UCSD-AML1 (cell line): ENCODE results near the gene WSB1.
A peak's percentile ranks its signal among the peaks of the same experiment; 100 is the strongest.
"Not testable (repeated sequence)": the region's sequence is repeated elsewhere in the genome, so short reads cannot be mapped to it uniquely, and the experiment has no call there.

ENCODE experiments used
- DNase-seq: peaks from one replicate; lab custom pipeline; 2025; ENCODE audit not compliant: unreplicated experiment; lab: John Stamatoyannopoulos, UW

Gene WSB1, protein sequence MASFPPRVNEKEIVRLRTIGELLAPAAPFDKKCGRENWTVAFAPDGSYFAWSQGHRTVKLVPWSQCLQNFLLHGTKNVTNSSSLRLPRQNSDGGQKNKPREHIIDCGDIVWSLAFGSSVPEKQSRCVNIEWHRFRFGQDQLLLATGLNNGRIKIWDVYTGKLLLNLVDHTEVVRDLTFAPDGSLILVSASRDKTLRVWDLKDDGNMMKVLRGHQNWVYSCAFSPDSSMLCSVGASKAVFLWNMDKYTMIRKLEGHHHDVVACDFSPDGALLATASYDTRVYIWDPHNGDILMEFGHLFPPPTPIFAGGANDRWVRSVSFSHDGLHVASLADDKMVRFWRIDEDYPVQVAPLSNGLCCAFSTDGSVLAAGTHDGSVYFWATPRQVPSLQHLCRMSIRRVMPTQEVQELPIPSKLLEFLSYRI

DNA sequence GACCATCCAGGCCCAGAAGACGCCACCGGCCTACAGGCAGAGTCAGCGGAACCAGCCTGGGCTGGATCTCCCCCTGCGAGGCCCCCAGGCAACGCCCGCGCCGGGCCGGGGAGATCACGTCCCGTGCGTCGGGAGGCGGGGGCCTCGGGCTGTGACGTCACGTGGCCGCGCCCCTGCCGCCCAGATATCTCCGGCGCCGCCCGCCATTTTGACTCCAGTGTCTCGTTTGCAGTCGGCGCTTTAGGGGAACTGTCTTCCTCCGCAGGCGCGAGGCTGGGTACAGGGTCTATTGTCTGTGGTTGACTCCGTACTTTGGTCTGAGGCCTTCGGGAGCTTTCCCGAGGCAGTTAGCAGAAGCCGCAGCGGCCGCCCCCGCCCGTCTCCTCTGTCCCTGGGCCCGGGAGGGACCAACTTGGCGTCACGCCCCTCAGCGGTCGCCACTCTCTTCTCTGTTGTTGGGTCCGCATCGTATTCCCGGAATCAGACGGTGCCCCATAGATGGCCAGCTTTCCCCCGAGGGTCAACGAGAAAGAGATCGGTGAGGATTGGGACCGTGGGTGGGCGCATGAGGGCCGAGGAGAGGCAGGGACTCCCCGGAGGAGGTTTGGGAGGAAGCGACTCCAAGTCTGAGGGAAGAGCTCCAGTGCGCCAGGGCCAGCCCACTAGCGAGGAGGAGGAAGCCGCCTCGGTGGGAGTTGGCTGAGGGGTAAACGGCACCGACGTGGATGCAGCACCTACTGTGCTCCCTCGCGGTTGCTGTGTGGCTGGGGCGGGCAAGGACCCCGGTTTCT, at the start of gene WSB1:
TSS of gene WSB1 (plus strand) at position 217 of the 791 bp plus-strand sequence. CDS start at position 499, 282 bp downstream.
- DNase-seq: peak; percentile 95

DNA sequence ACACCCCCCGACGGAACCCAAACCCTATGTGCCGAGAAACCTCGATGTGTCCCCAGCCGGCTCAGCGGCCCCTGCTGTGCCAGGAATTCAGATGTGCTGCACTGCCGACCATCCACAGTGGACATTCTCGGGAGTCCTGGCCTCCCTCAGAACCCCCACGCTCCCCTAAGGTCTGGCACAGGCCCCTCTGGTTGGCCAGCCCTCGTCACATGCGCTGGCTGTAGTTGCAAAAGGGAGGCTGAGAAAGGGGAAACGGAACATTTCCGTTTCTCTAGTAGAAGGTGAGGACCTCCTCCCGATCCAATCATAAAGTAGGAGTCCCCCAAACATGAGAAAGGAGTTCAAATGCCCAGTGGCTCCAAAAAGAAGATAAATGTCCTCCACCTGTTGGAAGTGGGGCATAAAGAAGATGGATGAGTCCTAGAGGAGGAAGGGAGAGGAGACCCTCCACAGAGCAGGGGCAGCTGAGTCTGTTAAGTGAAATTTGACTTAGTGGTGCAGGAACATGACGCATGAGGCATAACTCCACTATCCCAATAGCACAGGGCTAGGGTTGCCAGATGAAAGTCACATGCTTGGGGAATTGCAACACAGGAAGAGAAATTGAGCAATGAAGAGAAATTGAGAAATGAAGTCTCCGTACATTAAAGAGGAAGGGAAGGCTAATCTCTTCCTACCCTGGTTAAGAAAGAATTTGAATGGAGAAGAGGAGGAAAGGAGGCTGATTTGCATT, 49.3 kb upstream of the WSB1 start:
- peak; percentile 71 for DNase-seq

DNA sequence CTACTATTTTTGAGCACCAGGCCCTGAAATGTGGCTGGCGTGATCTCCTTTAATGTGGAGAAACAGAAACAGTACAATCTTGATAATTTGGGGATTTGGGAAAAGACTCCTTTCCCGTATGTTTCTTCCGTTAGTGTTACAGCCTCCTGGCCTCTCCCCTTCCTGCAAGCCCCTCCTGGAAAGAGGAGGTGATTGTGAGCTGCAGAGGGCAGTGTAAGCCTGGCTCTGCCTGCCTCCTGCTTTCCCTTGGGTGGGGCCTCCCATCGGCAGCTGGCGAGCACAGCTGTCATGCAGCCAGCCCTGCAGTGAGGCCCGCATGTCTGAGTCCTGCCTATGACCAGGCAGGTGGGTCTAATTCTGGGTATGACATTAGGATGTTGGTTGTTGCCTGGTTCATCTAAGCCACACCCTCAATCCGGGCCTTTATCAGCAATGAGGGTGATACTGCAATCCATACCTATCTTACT, 48.7 kb upstream of the WSB1 start:
- peak; percentile 80 for DNase-seq

DNA sequence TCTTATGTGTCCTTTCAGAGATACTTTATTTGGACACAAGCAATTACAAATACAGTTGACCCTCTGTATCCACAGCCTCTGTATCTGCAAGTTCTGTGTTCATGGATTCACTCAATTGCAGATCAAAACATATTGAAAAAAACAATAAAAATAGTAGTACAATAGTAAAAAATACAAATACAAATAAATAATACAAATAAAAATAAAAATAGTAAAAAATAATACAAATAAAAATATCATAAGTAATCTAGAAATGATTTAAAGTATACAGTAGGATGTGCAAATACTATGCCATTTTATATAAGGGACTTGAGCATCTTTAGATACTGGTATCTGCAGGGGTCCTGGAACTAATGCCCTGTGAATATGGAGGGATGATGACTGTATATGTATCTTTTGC, 47.4 kb upstream of the WSB1 start:
- DNase-seq: no peak

DNA sequence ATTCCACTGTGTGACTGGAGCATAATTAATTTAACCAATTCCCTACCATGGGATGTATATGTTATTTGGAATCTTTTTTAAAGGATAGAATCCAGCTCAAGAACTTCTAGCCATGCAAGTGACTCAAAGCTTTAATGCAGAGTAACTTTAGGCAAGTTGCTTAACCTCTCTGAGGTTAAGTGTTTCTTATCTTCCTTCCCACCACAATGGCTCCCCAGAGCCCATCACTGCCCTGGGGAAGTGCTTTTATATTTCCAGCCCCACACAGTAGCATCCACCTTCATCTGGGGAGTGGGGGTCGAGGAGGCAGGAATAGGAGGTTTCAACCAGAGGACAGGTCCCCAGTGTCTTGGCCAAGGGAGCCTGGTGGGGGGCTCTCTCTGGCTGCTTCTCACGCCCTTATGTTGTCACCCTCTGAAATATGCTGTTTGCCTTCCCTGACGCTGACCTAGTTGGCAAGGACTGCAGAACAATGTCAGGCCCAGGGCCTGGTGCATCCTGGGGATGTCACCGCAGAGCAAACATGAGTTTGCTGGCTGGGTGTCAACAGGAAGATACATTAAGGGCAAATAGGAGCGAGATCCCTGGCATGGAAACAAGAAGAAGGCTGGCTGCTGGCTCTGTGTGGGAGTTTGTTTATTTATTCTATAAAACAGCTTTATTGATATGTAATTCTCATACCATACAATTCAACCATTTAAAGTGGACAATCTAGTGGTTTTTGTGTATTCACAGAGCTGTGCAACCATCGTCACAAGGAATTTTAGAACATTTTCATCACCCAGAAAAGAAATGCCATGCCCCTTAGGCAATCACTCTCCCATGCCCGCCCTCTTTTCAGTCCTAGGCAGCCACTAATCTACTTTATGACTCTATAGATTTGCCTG, 46.6 kb upstream of the WSB1 start:
- no peak for DNase-seq

DNA sequence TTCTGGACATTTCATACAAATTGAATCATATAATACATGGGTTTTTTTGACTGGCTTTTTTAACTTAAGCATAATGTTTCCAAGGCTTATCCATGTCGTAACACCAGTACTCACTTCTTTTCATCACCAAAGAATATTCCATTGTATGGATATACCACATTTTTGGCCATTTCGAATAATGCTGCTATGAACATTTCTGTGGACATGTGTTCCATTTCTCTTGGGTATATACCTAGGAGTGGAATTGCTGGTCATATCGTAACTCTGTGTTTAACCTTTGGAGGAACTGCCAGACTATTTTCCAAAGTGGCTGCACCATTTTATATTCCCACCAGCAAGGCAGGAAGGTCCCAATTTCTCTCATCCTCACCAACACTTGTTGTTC, 46.0 kb upstream of the WSB1 start:
- DNase-seq: no peak

DNA sequence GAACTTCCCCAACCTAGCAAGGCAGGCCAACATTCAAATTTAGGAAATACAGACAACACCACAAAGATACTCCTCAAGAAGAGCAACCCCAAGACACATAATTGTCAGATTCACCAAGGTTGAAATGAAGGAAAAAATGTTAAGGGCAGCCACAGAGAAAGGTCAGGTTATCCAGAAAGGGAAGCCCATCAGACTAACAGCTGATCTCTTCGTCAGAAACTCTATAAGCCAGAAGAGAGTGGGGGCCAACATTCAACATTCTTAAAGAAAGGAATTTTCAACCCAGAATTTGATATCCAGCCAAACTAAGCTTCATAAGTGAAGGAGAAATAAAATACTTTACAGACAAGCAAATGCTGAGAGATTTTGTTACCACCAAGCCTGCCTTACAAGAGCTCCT, 43.1 kb upstream of the WSB1 start:
- DNase-seq: not testable (repeated sequence)

DNA sequence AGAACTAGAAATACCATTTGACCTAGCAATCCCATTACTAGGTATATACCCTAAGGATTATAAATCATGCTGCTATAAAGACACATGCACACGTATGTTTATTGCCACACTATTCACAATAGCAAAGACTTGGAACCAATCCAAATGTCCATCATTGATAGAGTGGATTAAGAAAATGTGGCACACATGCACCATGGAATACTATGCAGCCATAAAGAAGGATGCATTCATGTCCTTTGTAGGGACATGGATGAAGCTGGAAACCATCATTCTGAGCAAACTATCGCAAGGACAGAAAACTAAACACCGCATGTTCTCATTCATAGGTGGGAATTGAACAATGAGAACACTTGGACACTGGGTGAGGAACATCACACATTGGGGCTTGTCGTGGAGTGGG, 39.1 kb upstream of the WSB1 start:
- not testable (repeated sequence) for DNase-seq

DNA sequence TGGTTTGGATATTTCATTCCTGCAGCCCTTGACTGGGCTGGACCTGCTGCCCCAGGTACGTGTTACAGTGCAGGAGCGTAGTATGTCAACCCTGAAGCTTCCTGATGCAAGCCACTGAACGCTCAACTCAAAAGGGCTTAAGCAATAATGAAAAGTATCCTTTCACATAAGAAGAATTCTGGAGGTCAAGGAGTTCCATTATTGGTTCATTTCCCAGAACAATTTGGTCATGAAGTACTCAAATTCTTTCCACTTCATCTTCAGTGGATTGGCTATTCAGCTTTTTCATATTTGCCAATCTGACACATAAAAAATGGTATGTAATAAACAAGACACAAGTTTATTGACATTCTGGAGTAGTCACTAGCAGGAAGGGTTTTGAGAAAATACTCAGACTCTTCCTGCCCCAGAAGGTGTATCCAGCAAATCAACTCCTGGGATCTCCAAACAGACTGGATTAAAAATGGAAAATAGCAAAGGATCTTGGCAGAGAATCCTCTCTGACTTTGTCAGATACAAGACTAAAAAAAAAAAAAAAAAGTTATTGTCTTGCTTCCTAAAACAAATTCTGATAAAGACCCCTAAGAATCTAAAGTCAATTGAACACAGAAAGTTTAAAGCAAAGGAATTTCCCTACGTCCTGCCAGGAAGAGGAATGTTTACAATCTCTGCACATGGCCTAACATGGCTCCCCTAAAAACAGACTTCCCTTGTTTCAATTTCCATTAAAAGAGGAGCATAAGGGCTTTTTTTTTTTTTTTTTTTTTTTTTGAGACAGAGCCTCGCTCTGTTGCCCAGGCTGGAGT, 37.5 kb upstream of the WSB1 start:
- DNase-seq: no peak

DNA sequence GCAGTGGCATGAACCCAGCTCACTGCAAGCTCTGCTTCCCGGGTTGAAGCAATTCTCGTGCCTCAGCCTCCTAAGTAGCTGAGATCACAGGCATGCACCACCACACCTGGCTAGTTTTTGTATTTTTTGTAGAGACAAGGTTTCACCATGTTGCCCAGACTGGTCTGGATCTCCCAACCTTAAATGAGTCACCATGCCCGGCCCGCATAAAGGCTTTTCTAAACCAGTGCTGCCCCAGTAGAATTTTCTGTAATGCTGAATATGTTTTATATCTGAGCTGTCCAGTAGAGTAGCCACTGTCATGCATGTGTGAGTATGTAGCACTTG, 36.9 kb upstream of the WSB1 start:
- DNase-seq: no peak

DNA sequence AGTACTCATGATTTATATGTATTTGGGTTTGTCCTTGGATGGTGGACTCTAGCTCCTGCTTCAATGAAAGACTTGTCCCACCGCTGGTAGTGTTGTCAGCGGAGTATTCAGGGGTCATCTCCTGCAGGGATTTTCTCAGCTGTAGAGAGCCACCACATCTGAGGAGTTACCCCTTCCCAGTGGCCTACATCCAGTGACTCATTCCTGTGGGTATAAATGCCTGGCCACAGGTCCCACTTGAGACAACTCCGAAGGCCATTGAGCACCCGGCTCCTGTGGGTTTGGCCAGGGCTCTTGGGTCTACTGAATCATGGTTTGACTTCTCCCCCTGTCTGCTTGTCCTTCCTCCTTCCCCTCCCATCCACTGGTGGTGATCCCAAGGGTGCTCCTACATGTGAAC, 34.6 kb upstream of the WSB1 start:
- no peak for DNase-seq

DNA sequence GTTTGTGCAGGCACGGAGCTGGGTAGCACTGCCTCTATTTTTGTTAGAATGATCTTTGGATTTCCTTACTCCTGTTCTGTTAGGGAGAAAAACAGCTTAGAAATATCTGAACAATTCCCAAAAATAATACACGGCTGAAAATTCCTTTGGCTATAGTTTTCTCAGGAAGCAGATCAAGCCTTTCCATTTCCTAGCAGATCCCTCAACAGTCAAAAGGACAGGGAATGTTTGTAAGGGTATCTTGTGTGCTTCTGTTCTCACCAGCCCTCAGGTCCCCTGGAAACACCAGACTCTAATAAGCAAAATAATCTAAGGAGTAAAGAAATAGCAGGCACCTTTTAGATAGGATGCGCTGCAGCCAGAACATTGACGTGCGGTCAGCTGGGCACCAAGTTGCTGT, 30.5 kb upstream of the WSB1 start:
- no peak for DNase-seq

DNA sequence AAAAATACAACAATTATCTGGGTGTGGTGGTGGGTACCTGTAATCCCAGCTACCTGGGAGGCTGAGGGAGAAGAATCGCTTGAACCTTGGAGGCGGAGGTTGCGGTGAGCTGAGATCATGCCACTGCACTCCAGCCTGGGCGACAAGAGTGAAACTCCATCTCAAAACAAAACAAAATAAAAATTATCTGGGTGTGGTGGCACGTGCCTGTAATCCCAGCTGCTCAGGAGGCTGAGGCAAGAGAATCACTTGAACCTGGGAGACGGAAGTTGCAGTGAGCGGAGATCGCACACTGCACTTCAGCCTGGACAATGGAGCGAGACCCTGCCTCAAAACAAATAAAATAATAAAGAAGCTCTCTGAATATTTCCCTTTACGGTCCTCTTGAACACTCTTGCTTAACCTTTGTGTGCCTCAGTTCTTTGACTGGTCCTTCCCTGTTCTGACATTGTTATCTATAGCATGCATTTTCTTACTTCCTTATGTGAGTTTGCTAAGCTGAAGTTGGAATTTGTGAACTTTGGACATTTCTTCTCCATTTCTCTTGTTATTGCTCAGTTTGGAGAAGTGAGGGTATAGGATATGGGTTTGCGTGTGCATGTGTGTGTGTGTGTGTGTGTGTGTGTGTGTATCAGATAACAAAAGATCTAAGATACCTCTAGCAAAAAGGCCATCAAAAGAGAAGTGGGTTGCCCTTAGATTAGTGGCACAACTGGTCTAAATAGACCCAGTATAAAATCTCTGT, 29.7 kb upstream of the WSB1 start:
- DNase-seq: no peak

DNA sequence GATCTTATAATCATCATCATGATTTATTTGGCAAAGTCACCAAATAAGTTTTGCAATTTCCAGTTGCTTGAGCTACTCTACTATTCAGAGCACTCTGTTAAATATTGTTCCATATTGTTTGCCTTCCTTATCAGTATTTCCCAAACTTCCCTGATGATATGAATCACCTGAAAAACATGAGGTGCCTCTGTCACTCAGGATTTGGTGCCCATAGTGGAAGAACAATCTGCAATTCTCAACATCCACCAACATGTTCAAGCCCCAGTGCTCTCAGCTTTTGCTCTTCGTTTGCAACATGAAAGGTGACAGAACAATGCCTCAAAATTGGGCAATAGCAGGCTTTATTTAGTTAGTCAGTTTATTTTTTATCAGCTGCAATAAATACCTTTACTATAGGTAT, 28.6 kb upstream of the WSB1 start:
- DNase-seq: no peak

DNA sequence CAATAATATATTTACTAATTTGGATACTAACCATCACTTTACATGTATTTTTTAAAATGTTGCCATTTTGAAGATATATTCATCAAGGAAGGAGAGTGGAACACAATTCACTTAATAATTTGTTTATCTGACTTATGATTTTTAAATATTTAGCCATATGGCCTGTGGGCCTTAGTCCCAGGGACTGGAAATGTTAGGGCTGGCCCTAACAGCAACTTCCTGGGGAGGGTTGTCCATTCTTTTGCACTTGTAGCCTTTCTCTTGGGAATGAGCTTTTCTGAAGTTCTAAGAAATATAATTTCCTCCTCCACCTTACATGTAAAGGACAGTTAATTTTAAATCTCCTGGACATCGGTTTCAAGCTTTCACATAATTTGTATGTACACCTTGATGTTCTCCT, 27.7 kb upstream of the WSB1 start:
- DNase-seq: no peak

DNA sequence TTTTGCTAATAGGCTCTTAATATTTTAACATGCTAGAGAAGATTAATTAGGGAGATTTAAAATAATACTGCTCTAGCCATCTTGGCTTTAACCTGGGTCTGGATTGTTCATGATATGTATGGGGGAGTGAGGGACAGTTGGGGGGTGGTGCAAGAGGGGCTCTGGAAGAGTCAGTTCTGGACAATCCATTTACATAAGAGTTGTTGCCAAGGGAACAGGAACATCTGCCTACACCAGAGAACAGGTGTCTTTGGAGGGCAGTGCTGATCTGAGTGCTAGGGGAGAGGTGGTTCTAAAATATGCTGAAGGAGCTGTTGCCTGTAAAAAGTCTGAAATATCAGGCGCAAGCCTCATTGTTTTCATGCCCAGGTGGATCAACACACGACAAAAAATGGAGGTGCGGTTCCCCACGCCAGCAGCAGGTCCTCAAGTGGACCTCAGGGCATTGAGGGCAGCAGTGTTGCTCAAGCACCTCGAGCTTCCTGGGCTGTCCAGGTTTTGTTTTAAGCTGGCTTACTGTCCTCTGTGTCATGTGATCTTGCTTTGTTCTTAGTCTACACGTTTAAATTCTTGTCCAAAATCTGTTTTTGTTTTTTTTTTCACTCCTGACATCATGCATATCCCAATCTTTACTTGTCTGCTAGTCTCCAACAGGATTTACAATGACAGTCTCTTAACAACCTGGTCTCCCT, 25.4 kb upstream of the WSB1 start:
- no peak for DNase-seq

DNA sequence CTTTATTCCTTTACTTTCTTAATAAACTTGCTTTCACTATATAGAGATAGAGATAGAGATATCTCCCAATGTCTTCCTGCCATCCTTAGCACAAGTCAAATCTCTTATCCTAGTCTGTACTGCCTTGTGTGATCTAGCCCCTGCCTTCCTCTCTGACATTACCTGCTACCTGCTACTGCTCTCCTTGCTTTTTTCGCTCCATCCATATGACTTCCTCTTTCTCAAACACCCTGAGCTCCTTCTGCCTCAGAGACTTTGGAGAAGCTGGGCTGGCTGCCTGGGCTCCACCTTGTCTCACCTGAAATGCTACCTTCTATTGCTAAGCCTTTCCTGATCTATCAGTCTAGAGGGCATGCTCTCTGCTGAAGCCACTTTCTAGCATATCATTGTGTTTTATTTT, 24.7 kb upstream of the WSB1 start:
- no peak for DNase-seq

DNA sequence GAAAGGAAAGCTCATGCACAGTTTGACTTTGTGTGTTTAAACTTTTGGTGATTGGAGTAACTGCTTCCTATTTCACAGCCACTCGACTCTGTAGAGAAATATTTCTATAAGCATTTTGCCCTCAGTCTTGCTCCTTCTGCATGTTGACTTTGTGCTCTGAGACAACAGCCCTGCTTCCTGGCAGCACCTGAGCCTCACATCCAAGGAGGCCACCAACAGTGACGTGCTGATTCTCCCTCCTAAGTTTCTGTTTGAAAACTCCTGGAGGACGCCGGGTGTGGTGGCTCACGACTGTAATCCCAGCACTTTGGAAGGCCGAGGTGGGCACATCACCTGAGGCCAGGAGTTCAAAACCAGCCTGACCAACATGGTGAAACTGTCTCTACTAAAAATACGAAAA, 23.9 kb upstream of the WSB1 start:
- DNase-seq: no peak
